H1 (cell line): ENCODE data around the gene TMEM225. TPM values are rescaled to one million over a fixed set of nuclear protein-coding genes. Genes with fewer than 3 reads are reported as not detected.

ENCODE experiments used
- CTCF ChIA-PET: fragments of 300-600 bp; sonication (Branson Sonifier 250); formaldehyde crosslinking; loops from one replicate; lab custom pipeline; 2021; ENCODE audit not compliant: partially characterized antibody; lab: Charles Lee
- POLR2A ChIA-PET: fragments of 300-600 bp; sonication (Branson Sonifier 250); formaldehyde crosslinking; loops from one replicate; lab custom pipeline; 2021; ENCODE audit warnings: inconsistent platforms; ENCODE audit not compliant: partially characterized antibody; lab: Charles Lee
- DNase-seq, 2 experiments: peaks; one replicate each; pipeline versions ENCODE4 v3.0.0 to v3.0.0-alpha.2; 2010 to 2022; ENCODE audit warnings: low spot score in 2 of 2, low read depth in 1 of 2, mixed read lengths in 1 of 2
- FAIRE-seq: peaks from 2 replicates; lab custom pipeline; 2011; peaks lifted over from hg19 to GRCh38; lab: Jason Lieb, UNC
- H2AFZ ChIP-seq: 2 replicates; pipeline ENCODE4 v1.8.1; 2012; ENCODE audit warnings: low read length, inconsistent platforms
- H2AK5ac ChIP-seq: 2 replicates; pipeline ENCODE4 v1.6.1; 2013; ENCODE audit warnings: low read depth, low read length
- H2BK120ac ChIP-seq: replicated peaks from 2 replicates; pipeline ENCODE3; 2013; ENCODE audit warnings: low read depth, low read length, inconsistent platforms
- H2BK12ac ChIP-seq: 2 replicates; pipeline ENCODE4 v1.6.1; 2013; ENCODE audit warnings: low read depth, low read length
- H2BK15ac ChIP-seq: 2 replicates; pipeline ENCODE4 v1.6.1; 2013; ENCODE audit warnings: low read length
- H2BK20ac ChIP-seq: 2 replicates; pipeline ENCODE4 v1.6.1; 2013; ENCODE audit warnings: low read length
- H2BK5ac ChIP-seq: 2 replicates; pipeline ENCODE4 v1.6.1; 2013; ENCODE audit warnings: low read depth, low read length
- H3K14ac ChIP-seq: 2 replicates; pipeline ENCODE4 v1.6.1; 2013; ENCODE audit warnings: inconsistent platforms; ENCODE audit not compliant: insufficient read length
- H3K18ac ChIP-seq: 2 replicates; pipeline ENCODE4 v1.6.1; 2013; ENCODE audit warnings: low read length; ENCODE audit errors: extremely low read depth
- H3K23ac ChIP-seq: 2 replicates; pipeline ENCODE4 v1.6.1; 2013; ENCODE audit warnings: inconsistent platforms; ENCODE audit not compliant: insufficient read length
- H3K23me2 ChIP-seq: 2 replicates; pipeline ENCODE4 v1.6.1; 2013; ENCODE audit warnings: low read depth, low read length
- H3K27ac ChIP-seq: 2 replicates; pipeline ENCODE4 v1.6.1; 2011; ENCODE audit warnings: low read depth, low read length, inconsistent platforms
- H3K27me3 ChIP-seq, 4 experiments: replicated peaks in 1 of 4; 1 replicate in 1 of 4; 2 replicates in 3 of 4; pipeline versions ENCODE4 v1.6.1 to v1.8.1; 2011 to 2013; ENCODE audit warnings: low read length in 3 of 4, mild to moderate bottlenecking in 3 of 4, inconsistent platforms in 2 of 4, mixed read lengths in 2 of 4, moderate library complexity in 1 of 4; ENCODE audit not compliant: control insufficient read depth in 3 of 4, insufficient read depth in 3 of 4; ENCODE audit errors: extremely low read depth in 1 of 4
- H3K36me3 ChIP-seq, 4 experiments: 2 replicates each; pipeline versions ENCODE4 v1.6.1 to v1.8.1; 2011 to 2013; ENCODE audit warnings: mild to moderate bottlenecking in 4 of 4, low read length in 3 of 4, moderate library complexity in 2 of 4, control low read depth in 1 of 4, inconsistent platforms in 1 of 4; ENCODE audit not compliant: insufficient read depth in 4 of 4, control insufficient read depth in 2 of 4
- H3K4ac ChIP-seq: replicated peaks from 2 replicates; pipeline ENCODE3; 2013; ENCODE audit warnings: low read length, low read depth, mixed read lengths, inconsistent platforms; ENCODE audit not compliant: insufficient read length
- H3K4me1 ChIP-seq, 4 experiments: replicated peaks in 1 of 4; 1 replicate in 1 of 4; 2 replicates in 3 of 4; pipeline versions ENCODE4 v1.6.1 to v1.8.1; 2011 to 2013; ENCODE audit warnings: low read length in 3 of 4, inconsistent platforms in 2 of 4, mixed read lengths in 1 of 4; ENCODE audit not compliant: insufficient read depth in 4 of 4, control insufficient read depth in 3 of 4
- H3K4me2 ChIP-seq, 2 experiments: 2 replicates each; pipeline versions ENCODE4 v1.6.1 to v1.8.1; 2011 to 2013; ENCODE audit warnings: low read depth in 2 of 2, low read length in 2 of 2, control low read depth in 1 of 2, inconsistent platforms in 1 of 2, mild to moderate bottlenecking in 1 of 2; ENCODE audit not compliant: insufficient read depth in 1 of 2
- H3K4me3 ChIP-seq, 4 experiments: fragments of 200-600, 300-600 bp in 1 of 4; sonication (generic), shearing (Covaris generic), sonication (Bioruptor Twin) in 1 of 4; 2 replicates each; pipeline versions ENCODE4 v1.5.1 to v1.8.1; 2011 to 2016; ENCODE audit warnings: low read length in 4 of 4, low read depth in 3 of 4, control low read depth in 2 of 4, inconsistent platforms in 2 of 4, mild to moderate bottlenecking in 2 of 4, mixed read lengths in 1 of 4, moderate library complexity in 1 of 4; ENCODE audit not compliant: insufficient read depth in 2 of 4; ENCODE audit errors: extremely low read depth in 1 of 4
- H3K56ac ChIP-seq: replicated peaks from 2 replicates; pipeline ENCODE3; 2013; ENCODE audit warnings: low read depth, mild to moderate bottlenecking, mixed read lengths, low read length, inconsistent platforms; ENCODE audit not compliant: insufficient read length
- H3K79me1 ChIP-seq: 2 replicates; pipeline ENCODE4 v1.6.1; 2013; ENCODE audit warnings: low read depth, low read length, control low read depth
- H3K79me2 ChIP-seq, 2 experiments: 2 replicates each; pipeline versions ENCODE4 v1.6.1 to v1.8.1; 2012 to 2013; ENCODE audit warnings: low read length in 2 of 2, mild to moderate bottlenecking in 2 of 2, inconsistent platforms in 1 of 2; ENCODE audit not compliant: insufficient read depth in 2 of 2, control insufficient read depth in 1 of 2
- H3K9ac ChIP-seq, 4 experiments: replicated peaks in 1 of 4; 1 replicate in 1 of 4; 2 replicates in 3 of 4; pipeline versions ENCODE4 v1.6.1 to v1.8.1; 2011 to 2013; ENCODE audit warnings: low read depth in 3 of 4, low read length in 3 of 4, control low read depth in 2 of 4, mild to moderate bottlenecking in 2 of 4, moderate library complexity in 2 of 4, inconsistent platforms in 1 of 4; ENCODE audit errors: extremely low read depth in 1 of 4
- H3K9me3 ChIP-seq, 2 experiments: 2 replicates each; pipeline versions ENCODE4 v1.6.1 to v1.8.1; 2012 to 2013; ENCODE audit warnings: mild to moderate bottlenecking in 2 of 2, moderate library complexity in 2 of 2, control low read depth in 1 of 2, inconsistent platforms in 1 of 2, low read depth in 1 of 2, low read length in 1 of 2, mixed read lengths in 1 of 2; ENCODE audit not compliant: insufficient read depth in 2 of 2
- H4K20me1 ChIP-seq, 2 experiments: replicated peaks in 1 of 2; 2 replicates each; pipeline versions ENCODE3 to v1.8.1; 2011 to 2013; ENCODE audit warnings: inconsistent platforms in 2 of 2, low read length in 2 of 2, mild to moderate bottlenecking in 1 of 2; ENCODE audit not compliant: insufficient read depth in 2 of 2, control insufficient read depth in 1 of 2
- H4K5ac ChIP-seq: 2 replicates; pipeline ENCODE4 v1.6.1; 2013; ENCODE audit warnings: low read length, low read depth, mixed read lengths, inconsistent platforms; ENCODE audit not compliant: insufficient read length
- H4K8ac ChIP-seq: 2 replicates; pipeline ENCODE4 v1.8.0; 2013; ENCODE audit warnings: mild to moderate bottlenecking, moderate library complexity, low read length, inconsistent platforms; ENCODE audit not compliant: insufficient read depth; ENCODE audit errors: extremely low read depth
- H4K91ac ChIP-seq: replicated peaks from 2 replicates; pipeline ENCODE3; 2013; ENCODE audit warnings: low read length, mixed read lengths, inconsistent platforms; ENCODE audit not compliant: insufficient read length
- WGBS, 2 experiments: shearing (Covaris generic) in 1 of 2; methylation state at CpG; one replicate each; pipeline versions ENCODE4 v1.1.6 to v1.1.7; 2013 to 2015; ENCODE audit warnings: low lambda C conversion rate in 2 of 2, mixed read lengths in 2 of 2, inconsistent platforms in 1 of 2, low coverage in 1 of 2, missing lambda C conversion rate in 1 of 2; ENCODE audit not compliant: insufficient replicate concordance in 2 of 2, insufficient coverage in 1 of 2, insufficient read length in 1 of 2; ENCODE audit errors: extremely low coverage in 1 of 2, missing lambda C conversion rate in 1 of 2; 5-methylcytosine and 5-hydroxymethylcytosine counted together
- polyA plus RNA-seq, 7 experiments: library from polyadenylated mRNA; depleted of rRNA in 3 of 7; stranded (reverse) in 5 of 7; unstranded in 2 of 7; fragments of >200 nt in 5 of 7; fragments of 200-250 nt in 2 of 7; gene quantifications; 1 replicate in 5 of 7; 2 replicates in 1 of 7; 4 replicates in 1 of 7; pipeline versions ENCODE4 v1.2.1 to v1.2.3, GENCODE V29; 2011 to 2013; ENCODE audit warnings: missing spikeins in 2 of 7, mixed read lengths in 2 of 7
- total RNA-seq: library from RNA; stranded (reverse); fragmentation: NEBNext Ultra II Directional; extraction: Animal tissue kit (Norgen Biotek cat#: 25700); gene quantifications from 2 replicates; pipeline ENCODE4 v1.2.1, GENCODE V29; 2021
- TF ChIP-seq, protein P1 (sequence below): IDR thresholded peaks from 2 replicates; pipeline ENCODE4 v1.6.1; 2012; ENCODE audit warnings: inconsistent platforms

Gene TMEM225
- total and polyA plus RNA-seq, 2 of the 8 experiments (the other 6 are each of a cell fraction or from before 2014, with no cell fraction given), result not detected

DNA sequence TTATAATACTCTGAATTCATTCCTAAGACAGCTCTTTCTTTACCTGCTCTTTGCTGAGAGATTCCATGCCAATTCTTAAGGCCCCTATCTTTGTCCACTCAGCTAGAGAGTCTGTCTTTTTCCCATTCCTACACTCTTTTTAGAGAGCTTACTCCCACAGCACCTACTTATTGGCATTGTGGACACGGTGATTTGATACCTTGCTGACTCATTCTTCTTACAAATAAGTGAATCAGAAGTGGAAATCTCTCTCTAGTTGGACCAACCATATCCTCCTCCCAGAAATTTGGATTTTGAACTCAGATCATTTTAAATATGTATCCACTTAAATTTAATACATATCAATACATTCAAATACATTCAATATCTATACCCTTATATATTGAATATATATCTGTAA lies 46.8 kb downstream of the TMEM225 start:
- no peaks in the 10 kb centered on the region; a peak in 1 of 7 replicates for H3K4me1 ChIP-seq
- H3K4me2 ChIP-seq, result no peak overlapping the region
- H3K79me1 ChIP-seq, result no peaks in the 10 kb centered on the region
- H4K8ac ChIP-seq, result no peak overlapping the region
- H2AFZ ChIP-seq, result peak overlapping the region; percentile 74; the same call in 1 of the 2 replicates
- no peaks in the 10 kb centered on the region for H3K9me3 ChIP-seq
- H3K14ac ChIP-seq, result no peak overlapping the region
- no peaks in the 10 kb centered on the region for H3K36me3 ChIP-seq
- no peak overlapping the region for H3K9ac ChIP-seq
- DNase-seq (no peak), FAIRE-seq (no peak)
- no peak overlapping the region for H2BK120ac ChIP-seq
- no peak overlapping the region for H3K27ac ChIP-seq
- no peaks in the 10 kb centered on the region for H3K27me3 ChIP-seq
- H4K91ac ChIP-seq, result no peak overlapping the region
- H4K20me1 ChIP-seq, result no peaks in the 10 kb centered on the region
- WGBS, 2 experiments, result 92% methylated on average over 1 of the region's 1 CpG; no CpG with 5 or more reads in 1 of the 2 experiments
- TF ChIP-seq, protein P1, sequence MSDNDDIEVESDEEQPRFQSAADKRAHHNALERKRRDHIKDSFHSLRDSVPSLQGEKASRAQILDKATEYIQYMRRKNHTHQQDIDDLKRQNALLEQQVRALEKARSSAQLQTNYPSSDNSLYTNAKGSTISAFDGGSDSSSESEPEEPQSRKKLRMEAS, result no peak
- ChIA-PET POLR2A (no interaction called here), CTCF (interaction anchor here (0.7 to 1.7 kb wide), 3 partner anchors 65 to 258 kb away, joined by 3 to 4 read pairs (median 3); no protein-coding TSS in a partner anchor)
- no peak overlapping the region for H3K18ac ChIP-seq
- no peak overlapping the region for H4K5ac ChIP-seq
- no peak overlapping the region for H3K56ac ChIP-seq
- no peak overlapping the region for H2BK15ac ChIP-seq
- no peak overlapping the region for H3K4me3 ChIP-seq
- H3K4ac ChIP-seq, result no peak overlapping the region
- no peaks in the 10 kb centered on the region for H3K79me2 ChIP-seq
- no peak overlapping the region for H3K23ac ChIP-seq
- H3K23me2 ChIP-seq, result no peaks in the 10 kb centered on the region
- H2AK5ac ChIP-seq, result no peak overlapping the region
- no peak overlapping the region for H2BK12ac ChIP-seq
- no peak overlapping the region for H2BK5ac ChIP-seq
- H2BK20ac ChIP-seq, result no peak overlapping the region
